Measurements from ENCODE around the gene SYT14.

The SYT14 gene

DNA sequence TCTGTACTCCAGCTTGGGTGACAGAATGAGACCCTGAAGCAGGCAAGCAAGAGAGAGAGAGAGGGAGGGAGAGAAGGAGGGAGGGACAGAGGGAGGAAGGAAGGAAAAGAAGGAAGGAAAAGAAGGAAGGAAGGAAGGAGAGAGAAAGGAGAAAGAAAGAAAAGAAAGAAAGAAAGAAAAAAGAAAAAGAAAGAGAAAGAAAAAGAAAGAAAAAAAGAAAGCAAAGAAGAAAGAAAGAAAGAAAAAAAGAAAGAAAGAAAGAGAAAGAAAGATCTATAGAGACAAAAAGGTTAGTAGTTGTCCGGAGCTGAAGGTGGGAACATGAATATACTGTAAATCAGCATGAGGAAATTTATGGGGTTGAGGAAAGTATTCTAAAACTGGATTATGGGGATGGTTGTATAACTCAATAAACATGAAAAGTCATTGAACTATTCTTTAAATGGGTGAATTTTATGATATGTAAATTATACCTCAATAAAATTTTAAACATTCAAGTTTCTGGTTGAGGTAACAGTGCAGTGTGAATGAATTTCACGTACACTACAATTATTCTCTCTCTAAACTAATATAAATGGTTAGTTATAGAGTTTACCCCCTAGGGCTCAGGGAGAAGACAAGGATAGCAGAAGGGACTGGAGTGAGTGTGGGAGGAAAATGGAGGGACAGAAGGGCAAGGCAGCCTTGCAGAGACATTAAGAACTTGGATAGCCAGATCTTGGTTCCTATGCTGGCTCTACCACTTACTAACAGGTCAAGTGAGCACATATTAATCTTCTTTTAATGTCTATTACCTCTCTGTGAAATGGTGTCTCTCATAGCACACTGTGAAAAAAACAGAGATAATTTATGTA is 269.8 kb downstream of the SYT14 start:
- DNase-seq (ENCODE audit: low spot score), result no peak

DNA sequence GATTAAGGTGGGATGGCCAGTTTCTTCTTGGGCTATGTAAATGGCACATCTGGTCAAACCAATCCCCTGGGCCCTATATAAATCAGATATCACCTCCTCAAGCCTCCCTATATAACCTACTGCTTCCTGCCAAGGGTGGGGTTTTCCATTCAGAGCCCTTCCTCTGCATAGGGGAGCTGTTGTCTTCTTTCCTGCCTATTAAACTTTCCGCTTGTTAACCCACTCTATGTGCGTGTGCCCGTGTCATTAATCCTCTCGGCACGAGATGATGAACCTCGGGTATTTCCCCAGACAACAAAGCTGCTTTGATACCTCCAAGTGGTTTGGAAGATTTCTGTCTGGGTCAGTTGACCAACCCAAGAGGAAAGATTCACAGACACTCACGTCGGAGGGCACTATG is 275.3 kb downstream of the SYT14 start:
- DNase-seq (ENCODE audit: low spot score), result no peak

DNA sequence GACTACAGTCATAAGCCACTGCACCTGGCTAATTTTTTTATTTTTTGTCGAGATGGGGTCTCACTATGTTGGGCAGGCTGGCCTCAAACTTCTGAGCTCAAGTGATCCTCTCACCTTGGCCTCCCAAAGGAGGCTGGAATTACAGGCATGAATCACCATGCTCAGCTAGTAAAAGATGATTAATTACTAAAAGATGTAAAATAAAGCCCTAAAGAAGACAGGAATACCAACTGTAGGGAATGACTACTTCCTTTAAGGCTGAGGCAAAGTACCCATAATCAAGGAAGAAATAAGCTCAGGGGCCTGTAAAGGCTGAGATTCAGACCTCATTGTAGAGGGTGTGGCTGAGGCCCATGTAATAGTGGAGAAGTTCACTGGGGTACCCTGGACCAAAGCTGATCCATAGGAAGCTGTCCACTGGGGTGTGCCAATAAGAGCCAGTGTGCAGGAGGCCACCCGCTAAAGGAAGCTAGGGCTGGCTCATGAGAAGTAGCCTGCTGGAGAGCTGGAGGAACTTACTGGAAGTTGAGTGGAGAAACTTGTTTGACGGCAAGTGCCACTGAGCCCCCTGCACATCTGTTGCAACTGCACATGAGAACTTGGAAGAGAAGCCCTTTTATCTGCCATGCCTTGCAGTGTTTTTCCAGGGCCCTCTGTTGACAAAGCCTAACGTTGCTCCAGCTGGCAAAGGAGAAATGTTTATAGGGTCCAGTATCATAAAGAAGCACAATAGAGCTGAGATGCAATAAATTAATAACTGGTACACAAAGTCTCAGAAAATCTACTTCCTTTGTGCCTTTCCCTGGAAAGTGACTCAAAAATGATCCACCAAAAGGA is 276.8 kb downstream of the SYT14 start:
- DNase-seq (ENCODE audit: low spot score), result no peak

DNA sequence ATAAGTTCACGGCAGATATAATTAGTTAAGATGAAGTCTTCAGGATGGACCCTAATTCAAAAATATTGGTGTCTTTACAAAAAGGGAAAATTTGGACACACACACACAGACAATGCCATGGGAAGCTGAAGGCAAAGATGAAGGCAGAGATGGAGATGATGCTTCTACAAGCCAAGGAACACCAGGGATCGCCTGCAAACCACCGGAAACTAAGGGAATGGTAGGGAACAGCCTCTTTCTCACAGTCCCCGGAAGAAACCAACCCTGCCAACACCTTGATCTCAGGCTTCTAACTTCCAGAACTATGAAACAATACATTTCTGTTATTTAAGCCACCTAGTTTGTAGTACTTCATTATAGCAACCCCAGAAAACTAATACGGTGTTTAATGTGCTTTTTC is 279.5 kb downstream of the SYT14 start:
- DNase-seq (ENCODE audit: low spot score), result no peak

DNA sequence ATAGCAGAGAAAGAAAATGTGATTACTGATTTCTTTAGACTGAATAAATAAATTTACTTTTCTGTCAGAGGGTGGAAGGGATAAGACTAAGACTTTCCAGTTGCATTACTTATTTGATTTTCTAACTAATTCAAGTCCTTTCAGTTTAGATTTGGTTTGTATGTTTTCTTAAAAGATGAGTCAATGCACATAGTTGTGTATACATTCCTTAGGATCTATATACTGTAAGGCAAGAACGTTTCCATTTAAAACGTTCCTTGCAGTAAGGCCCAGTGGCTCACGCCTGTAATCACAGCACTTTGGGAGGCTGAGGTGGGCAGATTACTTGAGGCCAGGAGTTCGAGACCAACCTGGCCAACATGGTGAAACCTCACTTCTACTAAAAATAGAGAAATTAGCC is 280.0 kb downstream of the SYT14 start:
- no peak for DNase-seq (ENCODE audit: low spot score)

All from SW480 (cell line).